Activated CD8-positive, alpha-beta memory T cell treated with anti-CD3 and anti-CD28 coated beads for 24 hours (primary cell): ENCODE measurements around the gene EZH1.
"Not testable (repeated sequence)": the region's sequence is repeated elsewhere in the genome, so short reads cannot be mapped to it uniquely, and the experiment has no call there.

Source experiments
- DNase-seq: peaks from one replicate; pipeline ENCODE4 v3.0.0-alpha.2; 2020

The EZH1 gene

GRCh38 chr17:42769964-42770363, 25.1 kb upstream of the EZH1 start:
- not testable (repeated sequence) for DNase-seq

GRCh38 chr17:42768006-42768405, 23.2 kb upstream of the EZH1 start:
- DNase-seq, result not testable (repeated sequence)

GRCh38 chr17:42767512-42767911, 22.7 kb upstream of the EZH1 start:
- no peak for DNase-seq

GRCh38 chr17:42766124-42766523, 21.3 kb upstream of the EZH1 start:
- DNase-seq, result no peak

- no peak for DNase-seq
Measured at GRCh38 chr17:42761638-42762037, 16.8 kb upstream of the EZH1 start.

- peak; percentile 65 for DNase-seq
Measured at GRCh38 chr17:42760652-42761581, 16.1 kb upstream of the EZH1 start, which contains the start of gene RAMP2. RAMP2 (plus strand) TSS chr17:42761227; CDS start chr17:42761262, 35 bp downstream.

- DNase-seq, result no peak
Measured at GRCh38 chr17:42759982-42760651, 15.3 kb upstream of the EZH1 start.

- no peak for DNase-seq
Measured at GRCh38 chr17:42754782-42755181, 9.9 kb upstream of the EZH1 start.

GRCh38 chr17:42751628-42752027, 6.8 kb upstream of the EZH1 start:
- DNase-seq, result no peak

- no peak for DNase-seq
Measured at GRCh38 chr17:42750739-42751344, 6.0 kb upstream of the EZH1 start.

GRCh38 chr17:42748908-42749798, 4.3 kb upstream of the EZH1 start:
- DNase-seq, result no peak

GRCh38 chr17:42748202-42748907, 3.5 kb upstream of the EZH1 start:
- no peak for DNase-seq

- DNase-seq, result no peak
Measured at GRCh38 chr17:42744283-42744805, 496 bp downstream of the EZH1 start.

GRCh38 chr17:42743595-42744282, 1.1 kb downstream of the EZH1 start:
- no peak for DNase-seq

GRCh38 chr17:42742916-42743315, 1.9 kb downstream of the EZH1 start:
- not testable (repeated sequence) for DNase-seq

- DNase-seq, result no peak
Measured at GRCh38 chr17:42740699-42741098, 4.1 kb downstream of the EZH1 start.

GRCh38 chr17:42725143-42725542, 19.7 kb downstream of the EZH1 start:
- no peak for DNase-seq

- no peak for DNase-seq
Measured at GRCh38 chr17:42723636-42724035, 21.2 kb downstream of the EZH1 start.

GRCh38 chr17:42720996-42721583, 23.8 kb downstream of the EZH1 start:
- DNase-seq, result no peak

- no peak for DNase-seq
Measured at GRCh38 chr17:42709561-42709960, 35.3 kb downstream of the EZH1 start.

- DNase-seq, result no peak
Measured at GRCh38 chr17:42708588-42708987, 36.3 kb downstream of the EZH1 start.
